SU-DHL-6 (cell line): Measurements from ENCODE around the gene SCO1.
A peak's percentile ranks its signal among the peaks of the same experiment; 100 is the strongest.

Source experiments
- H2AFZ ChIP-seq: fragments of 200-600 bp; sonication (generic); 2 replicates; pipeline ENCODE4 v1.6.1; 2014; ENCODE audit warnings: low read depth, mild to moderate bottlenecking, moderate library complexity, mixed read lengths, antibody characterized with exemption, low read length; ENCODE audit not compliant: severe bottlenecking
- H3F3A ChIP-seq: fragments of 200-600 bp; shearing (Covaris generic); 2 replicates; pipeline ENCODE4 v1.6.0; 2016; ENCODE audit warnings: antibody characterized with exemption, mild to moderate bottlenecking; ENCODE audit not compliant: insufficient read depth
- H3K27ac ChIP-seq: fragments of 200-600 bp; sonication (generic); 2 replicates; pipeline ENCODE4 v1.5.1; 2016; ENCODE audit warnings: low read depth, mild to moderate bottlenecking, low read length, moderate library complexity, mixed read lengths
- H3K27me3 ChIP-seq: fragments of 200-600 bp; sonication (generic), shearing (Covaris generic); 2 replicates; pipeline ENCODE4 v1.6.0; 2014; ENCODE audit warnings: mild to moderate bottlenecking, low read length
- H3K36me3 ChIP-seq: fragments of 200-600 bp; sonication (generic); 2 replicates; pipeline ENCODE4 v1.6.1; 2014; ENCODE audit warnings: mild to moderate bottlenecking, low read length, mixed read lengths
- H3K4me2 ChIP-seq: fragments of 300-600, 200-600 bp; shearing (Covaris generic), sonication (generic); 2 replicates; pipeline ENCODE4 v1.6.0; 2014; ENCODE audit warnings: low read length, low read depth, mild to moderate bottlenecking; ENCODE audit not compliant: poor library complexity, severe bottlenecking
- H3K4me3 ChIP-seq: fragments of 200-600 bp; sonication (generic); 2 replicates; pipeline ENCODE4 v1.5.1; 2014; ENCODE audit warnings: antibody characterized with exemption, low read length, mild to moderate bottlenecking, mixed read lengths; ENCODE audit not compliant: insufficient read depth, poor library complexity, severe bottlenecking
- H3K79me2 ChIP-seq: fragments of 200-600 bp; sonication (generic); 2 replicates; pipeline ENCODE4 v1.6.1; 2014; ENCODE audit warnings: mild to moderate bottlenecking, low read length, moderate library complexity; ENCODE audit not compliant: insufficient read depth
- H3K9ac ChIP-seq: fragments of 200-600 bp; sonication (generic); 2 replicates; pipeline ENCODE4 v1.7.0; 2014; ENCODE audit warnings: mild to moderate bottlenecking, low read length
- H3K9me2 ChIP-seq: fragments of 200-600 bp; sonication (generic); replicated peaks from 2 replicates; pipeline ENCODE4 v1.6.1; 2014; ENCODE audit warnings: low read length; ENCODE audit not compliant: insufficient read depth
- H3K9me3 ChIP-seq: fragments of 200-600 bp; sonication (generic); 2 replicates; pipeline ENCODE4 v1.6.1; 2014; ENCODE audit warnings: low read length, mixed read lengths; ENCODE audit not compliant: insufficient read depth
- H4K20me1 ChIP-seq: fragments of 200-600 bp; sonication (generic); 2 replicates; pipeline ENCODE4 v1.6.1; 2014; ENCODE audit warnings: low read depth, mild to moderate bottlenecking, antibody characterized with exemption, low read length, moderate library complexity, mixed read lengths
- EZH2phosphoT487 ChIP-seq: fragments of 200-600 bp; sonication (generic), shearing (Covaris generic); conservative IDR thresholded peaks from 2 replicates; pipeline ENCODE4 v1.6.1; 2018; ENCODE audit warnings: mild to moderate bottlenecking, antibody characterized with exemption, low read length, moderate library complexity, mixed read lengths
- TF ChIP-seq, protein P1 (sequence below): fragments of 200-600 bp; sonication (generic); IDR thresholded peaks from one replicate; pipeline ENCODE4 v1.5.1; 2017; ENCODE audit warnings: antibody characterized with exemption, mild to moderate bottlenecking, low read length, moderate library complexity; ENCODE audit not compliant: insufficient read depth, poor library complexity, severe bottlenecking

The SCO1 gene

GRCh38 chr17:10683853-10684252 lies 13.5 kb downstream of the SCO1 start:
- Histone ChIP-seq H2AFZ (no peak overlapping the region), H3K9me2 (no peaks in the 10 kb centered on the region), H3K9me3 (no peaks in the 10 kb centered on the region), H3K9ac (no peak overlapping the region), H3K36me3 (peaks cover 36% of the 10 kb centered on the region), H3K4me3 (no peak overlapping the region), H3K27ac (no peak overlapping the region), H4K20me1 (peaks cover 5% of the 10 kb centered on the region; the same call in 1 of the 2 replicates), H3F3A (0 out of 2 replicates have a peak, but pooled peaks cover 2% of the 10 kb centered on the region), H3K79me2 (peaks cover 14% of the 10 kb centered on the region), H3K4me2 (no peak overlapping the region), H3K27me3 (no peaks in the 10 kb centered on the region)
- no peak for TF ChIP-seq EZH2phosphoT487
- TF ChIP-seq, protein P1, sequence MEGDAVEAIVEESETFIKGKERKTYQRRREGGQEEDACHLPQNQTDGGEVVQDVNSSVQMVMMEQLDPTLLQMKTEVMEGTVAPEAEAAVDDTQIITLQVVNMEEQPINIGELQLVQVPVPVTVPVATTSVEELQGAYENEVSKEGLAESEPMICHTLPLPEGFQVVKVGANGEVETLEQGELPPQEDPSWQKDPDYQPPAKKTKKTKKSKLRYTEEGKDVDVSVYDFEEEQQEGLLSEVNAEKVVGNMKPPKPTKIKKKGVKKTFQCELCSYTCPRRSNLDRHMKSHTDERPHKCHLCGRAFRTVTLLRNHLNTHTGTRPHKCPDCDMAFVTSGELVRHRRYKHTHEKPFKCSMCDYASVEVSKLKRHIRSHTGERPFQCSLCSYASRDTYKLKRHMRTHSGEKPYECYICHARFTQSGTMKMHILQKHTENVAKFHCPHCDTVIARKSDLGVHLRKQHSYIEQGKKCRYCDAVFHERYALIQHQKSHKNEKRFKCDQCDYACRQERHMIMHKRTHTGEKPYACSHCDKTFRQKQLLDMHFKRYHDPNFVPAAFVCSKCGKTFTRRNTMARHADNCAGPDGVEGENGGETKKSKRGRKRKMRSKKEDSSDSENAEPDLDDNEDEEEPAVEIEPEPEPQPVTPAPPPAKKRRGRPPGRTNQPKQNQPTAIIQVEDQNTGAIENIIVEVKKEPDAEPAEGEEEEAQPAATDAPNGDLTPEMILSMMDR = peak; percentile 28

GRCh38 chr17:10681866-10682446 lies 15.4 kb downstream of the SCO1 start:
- Histone ChIP-seq H3K4me3 (no peak overlapping the region), H3K9me3 (no peaks in the 10 kb centered on the region), H3K36me3 (peaks cover 30% of the 10 kb centered on the region), H4K20me1 (no peaks in the 10 kb centered on the region), H3F3A (0 out of 2 replicates have a peak, but pooled peaks cover 2% of the 10 kb centered on the region), H3K79me2 (0 out of 2 replicates have a peak, but pooled peaks cover 5% of the 10 kb centered on the region), H3K9me2 (no peaks in the 10 kb centered on the region), H3K9ac (no peak overlapping the region), H3K4me2 (no peak overlapping the region), H3K27ac (no peak overlapping the region), H3K27me3 (no peaks in the 10 kb centered on the region), H2AFZ (no peak overlapping the region)
- no peak for TF ChIP-seq EZH2phosphoT487
- TF ChIP-seq, protein P1 = no peak

GRCh38 chr17:10674704-10675103 lies 22.6 kb downstream of the SCO1 start:
- peaks cover 5% of the 10 kb centered on the region; the same call in 1 of the 2 replicates for H3F3A ChIP-seq
- H3K36me3 ChIP-seq = no peaks in the 10 kb centered on the region; the same call in 1 of the 2 replicates
- H3K27me3 ChIP-seq = no peaks in the 10 kb centered on the region
- H3K9ac ChIP-seq = no peak overlapping the region
- H3K9me3 ChIP-seq = no peaks in the 10 kb centered on the region
- no peak overlapping the region for H3K27ac ChIP-seq
- no peaks in the 10 kb centered on the region for H3K9me2 ChIP-seq
- TF ChIP-seq EZH2phosphoT487 = no peak
- TF ChIP-seq, protein P1 = no peak
- no peak overlapping the region for H3K4me2 ChIP-seq
- no peak overlapping the region for H3K4me3 ChIP-seq
- H2AFZ ChIP-seq = no peak overlapping the region
- no peaks in the 10 kb centered on the region for H4K20me1 ChIP-seq
- H3K79me2 ChIP-seq = no peaks in the 10 kb centered on the region
